GM12878 (cell line): ENCODE results near the gene KDF1.

ENCODE experiments used
- CTCF ChIP-seq, 3 experiments: IDR thresholded peaks in 2 of 3; conservative IDR thresholded peaks in 1 of 3; 2 replicates each; pipeline ENCODE4 v1.5.1; 2011; ENCODE audit warnings: low read depth in 3 of 3, low read length in 3 of 3, mild to moderate bottlenecking in 3 of 3, control low read depth in 2 of 3, moderate library complexity in 2 of 3, inconsistent platforms in 1 of 3, mixed read lengths in 1 of 3; ENCODE audit not compliant: control insufficient read depth in 2 of 3, insufficient read depth in 1 of 3; ENCODE audit errors: extremely low read depth in 1 of 3
- PAX8 ChIP-seq: fragments of 450-650 bp; IDR thresholded peaks from 2 replicates; pipeline ENCODE4 v1.6.1; 2017; ENCODE audit warnings: mild to moderate bottlenecking, moderate library complexity
- POLR2AphosphoS5 ChIP-seq: IDR thresholded peaks from 2 replicates; pipeline ENCODE4 v1.6.1; 2011; ENCODE audit warnings: mild to moderate bottlenecking, low read length, inconsistent platforms
- POU2F2 ChIP-seq: IDR thresholded peaks from 3 replicates; pipeline ENCODE4 v1.6.1; 2011; ENCODE audit warnings: low read depth, mild to moderate bottlenecking, low read length, borderline replicate concordance

GRCh38 chr1:26981146-26981846 lies 21.0 kb upstream of the KDF1 start:
- TF ChIP-seq POU2F2: no peak
- no peak for TF ChIP-seq CTCF (IDR thresholded peaks at IDR 0.05 in 2 of 3, conservative IDR thresholded peaks at IDR 0.05 in 1 of 3; ENCODE audit: control insufficient read depth in 2 of 3, extremely low read depth in 1 of 3, insufficient read depth in 1 of 3, low read depth in 3 of 3, low read length in 3 of 3)
- TF ChIP-seq PAX8: no peak
- TF ChIP-seq POLR2AphosphoS5: no peak
